ENCODE measurements around the gene PEX11G.
A peak's percentile ranks its signal among the peaks of the same experiment; 100 is the strongest.

PEX11G gene

GRCh38 chr19:7519361-7520130 is 30.7 kb upstream of the PEX11G start:
- intact Hi-C loops (cut with DNase I; ENCODE audit: low total_unique reads), result no loop called here
- TF ChIP-seq, protein P1, sequence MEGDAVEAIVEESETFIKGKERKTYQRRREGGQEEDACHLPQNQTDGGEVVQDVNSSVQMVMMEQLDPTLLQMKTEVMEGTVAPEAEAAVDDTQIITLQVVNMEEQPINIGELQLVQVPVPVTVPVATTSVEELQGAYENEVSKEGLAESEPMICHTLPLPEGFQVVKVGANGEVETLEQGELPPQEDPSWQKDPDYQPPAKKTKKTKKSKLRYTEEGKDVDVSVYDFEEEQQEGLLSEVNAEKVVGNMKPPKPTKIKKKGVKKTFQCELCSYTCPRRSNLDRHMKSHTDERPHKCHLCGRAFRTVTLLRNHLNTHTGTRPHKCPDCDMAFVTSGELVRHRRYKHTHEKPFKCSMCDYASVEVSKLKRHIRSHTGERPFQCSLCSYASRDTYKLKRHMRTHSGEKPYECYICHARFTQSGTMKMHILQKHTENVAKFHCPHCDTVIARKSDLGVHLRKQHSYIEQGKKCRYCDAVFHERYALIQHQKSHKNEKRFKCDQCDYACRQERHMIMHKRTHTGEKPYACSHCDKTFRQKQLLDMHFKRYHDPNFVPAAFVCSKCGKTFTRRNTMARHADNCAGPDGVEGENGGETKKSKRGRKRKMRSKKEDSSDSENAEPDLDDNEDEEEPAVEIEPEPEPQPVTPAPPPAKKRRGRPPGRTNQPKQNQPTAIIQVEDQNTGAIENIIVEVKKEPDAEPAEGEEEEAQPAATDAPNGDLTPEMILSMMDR (IDR thresholded peaks at IDR 0.05), result no peak
- no peak for DNase-seq
- Histone ChIP-seq H3K27me3 (no peaks in the 10 kb centered on the region), H3K27ac (no peak overlapping the region), H3K4me3 (no peak overlapping the region), H3K9me3 (no peaks in the 10 kb centered on the region), H3K36me3 (peaks cover 6 to 26% (median 13%) of the 10 kb centered on the region in 3 donors), H3K4me1 (peaks cover 0 to 60% (median 40%) of the 10 kb centered on the region in 4 donors)

- Histone ChIP-seq H3K27ac (peak overlapping the region; percentile 97 to 100), H3K4me3 (peak overlapping the region; percentile 83 to 91), H3K27me3 (no peaks in the 10 kb centered on the region), H3K9me3 (no peaks in the 10 kb centered on the region), H3K4me1 (peaks cover 0 to 46% (median 28%) of the 10 kb centered on the region in 4 donors), H3K36me3 (peaks cover 6 to 22% (median 10%) of the 10 kb centered on the region in 3 donors)
- TF ChIP-seq, protein P1 (IDR thresholded peaks at IDR 0.05), result no peak
- no peak for DNase-seq
- intact Hi-C loops (cut with DNase I; ENCODE audit: low total_unique reads), result no loop called here
These were observed 28.0 kb upstream of the PEX11G start for GRCh38 chr19:7516878-7517277.

- H3K36me3 ChIP-seq, result peaks cover 6 to 22% (median 10%) of the 10 kb centered on the region in 3 donors
- H3K4me3 ChIP-seq, result peak overlapping the region; percentile 83 to 91
- peak overlapping the region; percentile 97 to 100 for H3K27ac ChIP-seq
- no peaks in the 10 kb centered on the region for H3K27me3 ChIP-seq
- peak in 1 of 2 donors; percentile 66 for DNase-seq
- H3K4me1 ChIP-seq, result peaks cover 0 to 41% (median 24%) of the 10 kb centered on the region in 4 donors
- H3K9me3 ChIP-seq, result no peaks in the 10 kb centered on the region
- intact Hi-C loops (cut with DNase I; ENCODE audit: low total_unique reads), result no loop called here
- TF ChIP-seq, protein P1 (IDR thresholded peaks at IDR 0.05), result no peak
These were observed 27.5 kb upstream of the PEX11G start for GRCh38 chr19:7516333-7516732.

DNA sequence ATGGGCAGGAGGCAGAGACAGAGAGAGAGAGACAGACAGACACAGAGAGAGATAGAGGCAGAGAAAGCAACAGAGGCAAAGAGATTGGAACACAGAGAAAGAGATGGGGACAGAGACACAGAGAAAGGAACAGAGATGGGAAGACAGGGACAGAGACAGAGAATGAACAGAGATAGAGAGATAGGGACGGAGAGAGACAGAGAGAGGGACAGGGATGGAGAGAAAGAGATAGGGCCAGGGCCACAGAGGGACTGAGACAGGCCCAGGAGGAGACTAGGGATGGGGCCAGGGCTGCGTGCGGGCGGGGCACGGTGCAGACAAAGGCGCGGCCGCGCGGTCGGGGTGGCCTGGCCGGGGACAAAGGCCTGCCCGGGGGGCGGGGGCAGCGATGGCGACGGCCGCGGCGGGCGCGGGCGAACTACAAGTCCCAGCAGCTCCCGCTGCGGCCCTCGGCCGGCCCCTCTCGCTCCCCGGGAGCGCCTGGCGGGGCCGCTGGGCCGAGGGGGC is 26.9 kb upstream of the PEX11G start, which contains the start of gene ZNF358:
ZNF358 (plus strand) TSS at position 459 of the 507 bp plus-strand sequence. CDS start 3,140 bp downstream, outside the sequence.
- DNase-seq, result peak; percentile 69 to 89
- no peaks in the 10 kb centered on the region for H3K27me3 ChIP-seq
- TF ChIP-seq, protein P1 (IDR thresholded peaks at IDR 0.05), result no peak
- peak within 1 kb of the TSS; percentile 99 to 100 for H3K27ac ChIP-seq
- peaks cover 0 to 38% (median 24%) of the 10 kb centered on the region in 4 donors for H3K4me1 ChIP-seq
- H3K9me3 ChIP-seq, result no peaks in the 10 kb centered on the region
- peak within 1 kb of the TSS; percentile 83 to 91 for H3K4me3 ChIP-seq
- intact Hi-C loops (cut with DNase I; ENCODE audit: low total_unique reads), result no loop called here
- H3K36me3 ChIP-seq, result peaks cover 6 to 20% (median 10%) of the 10 kb centered on the region in 3 donors

DNA sequence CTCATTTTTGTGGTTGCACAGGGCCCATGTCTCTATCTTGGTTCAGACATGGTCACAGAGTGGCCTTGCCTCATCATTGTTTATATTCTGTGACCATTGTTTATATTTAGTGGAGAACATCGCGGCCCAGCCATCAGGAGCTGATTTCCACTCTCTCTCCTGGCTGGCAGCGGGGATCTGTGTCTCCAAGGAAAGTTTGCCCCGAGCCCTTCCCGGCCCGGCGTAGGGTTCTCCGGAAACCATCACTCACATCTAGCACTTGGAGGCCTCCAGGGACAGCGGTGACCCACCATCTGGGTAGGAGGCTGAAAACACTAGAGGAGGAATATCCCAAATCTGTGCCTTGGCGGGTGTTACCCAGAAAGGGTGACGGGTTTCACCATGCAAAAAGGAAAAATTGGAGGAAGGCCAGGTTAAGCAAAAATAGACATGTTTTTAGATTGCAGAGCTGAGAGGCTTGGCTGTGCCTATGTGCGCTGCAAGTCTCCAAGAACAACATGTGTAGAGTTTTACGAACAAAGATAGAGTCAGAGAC is 26.3 kb upstream of the PEX11G start:
- peak; percentile 88 to 95 for DNase-seq
- H3K27ac ChIP-seq, result peak overlapping the region; percentile 99 to 100
- H3K4me1 ChIP-seq, result peaks cover 0 to 33% (median 22%) of the 10 kb centered on the region in 4 donors
- H3K27me3 ChIP-seq, result no peaks in the 10 kb centered on the region
- TF ChIP-seq, protein P1 (IDR thresholded peaks at IDR 0.05), result no peak
- H3K36me3 ChIP-seq, result peaks cover 6 to 15% (median 10%) of the 10 kb centered on the region in 3 donors
- no peaks in the 10 kb centered on the region for H3K9me3 ChIP-seq
- H3K4me3 ChIP-seq, result peak overlapping the region; percentile 83 to 91
- intact Hi-C loops (cut with DNase I; ENCODE audit: low total_unique reads), result no loop called here
